SU-DHL-6 (cell line): ENCODE results near the gene INSC.

Experiments used
- H2AFZ ChIP-seq: fragments of 200-600 bp; sonication (generic); 2 replicates; pipeline ENCODE4 v1.6.1; 2014; ENCODE audit warnings: low read depth, mild to moderate bottlenecking, moderate library complexity, mixed read lengths, antibody characterized with exemption, low read length; ENCODE audit not compliant: severe bottlenecking
- H3F3A ChIP-seq: fragments of 200-600 bp; shearing (Covaris generic); 2 replicates; pipeline ENCODE4 v1.6.0; 2016; ENCODE audit warnings: antibody characterized with exemption, mild to moderate bottlenecking; ENCODE audit not compliant: insufficient read depth
- H3K27ac ChIP-seq: fragments of 200-600 bp; sonication (generic); 2 replicates; pipeline ENCODE4 v1.5.1; 2016; ENCODE audit warnings: low read depth, mild to moderate bottlenecking, low read length, moderate library complexity, mixed read lengths
- H3K27me3 ChIP-seq: fragments of 200-600 bp; sonication (generic), shearing (Covaris generic); 2 replicates; pipeline ENCODE4 v1.6.0; 2014; ENCODE audit warnings: mild to moderate bottlenecking, low read length
- H3K36me3 ChIP-seq: fragments of 200-600 bp; sonication (generic); 2 replicates; pipeline ENCODE4 v1.6.1; 2014; ENCODE audit warnings: mild to moderate bottlenecking, low read length, mixed read lengths
- H3K4me2 ChIP-seq: fragments of 300-600, 200-600 bp; shearing (Covaris generic), sonication (generic); 2 replicates; pipeline ENCODE4 v1.6.0; 2014; ENCODE audit warnings: low read length, low read depth, mild to moderate bottlenecking; ENCODE audit not compliant: poor library complexity, severe bottlenecking
- H3K4me3 ChIP-seq: fragments of 200-600 bp; sonication (generic); 2 replicates; pipeline ENCODE4 v1.5.1; 2014; ENCODE audit warnings: antibody characterized with exemption, low read length, mild to moderate bottlenecking, mixed read lengths; ENCODE audit not compliant: insufficient read depth, poor library complexity, severe bottlenecking
- H3K79me2 ChIP-seq: fragments of 200-600 bp; sonication (generic); 2 replicates; pipeline ENCODE4 v1.6.1; 2014; ENCODE audit warnings: mild to moderate bottlenecking, low read length, moderate library complexity; ENCODE audit not compliant: insufficient read depth
- H3K9ac ChIP-seq: fragments of 200-600 bp; sonication (generic); 2 replicates; pipeline ENCODE4 v1.7.0; 2014; ENCODE audit warnings: mild to moderate bottlenecking, low read length
- H3K9me2 ChIP-seq: fragments of 200-600 bp; sonication (generic); replicated peaks from 2 replicates; pipeline ENCODE4 v1.6.1; 2014; ENCODE audit warnings: low read length; ENCODE audit not compliant: insufficient read depth
- H3K9me3 ChIP-seq: fragments of 200-600 bp; sonication (generic); 2 replicates; pipeline ENCODE4 v1.6.1; 2014; ENCODE audit warnings: low read length, mixed read lengths; ENCODE audit not compliant: insufficient read depth
- H4K20me1 ChIP-seq: fragments of 200-600 bp; sonication (generic); 2 replicates; pipeline ENCODE4 v1.6.1; 2014; ENCODE audit warnings: low read depth, mild to moderate bottlenecking, antibody characterized with exemption, low read length, moderate library complexity, mixed read lengths
- EZH2phosphoT487 ChIP-seq: fragments of 200-600 bp; sonication (generic), shearing (Covaris generic); conservative IDR thresholded peaks from 2 replicates; pipeline ENCODE4 v1.6.1; 2018; ENCODE audit warnings: mild to moderate bottlenecking, antibody characterized with exemption, low read length, moderate library complexity, mixed read lengths
- TF ChIP-seq, protein P1 (sequence below): fragments of 200-600 bp; sonication (generic); IDR thresholded peaks from one replicate; pipeline ENCODE4 v1.5.1; 2017; ENCODE audit warnings: antibody characterized with exemption, mild to moderate bottlenecking, low read length, moderate library complexity; ENCODE audit not compliant: insufficient read depth, poor library complexity, severe bottlenecking

INSC gene

DNA sequence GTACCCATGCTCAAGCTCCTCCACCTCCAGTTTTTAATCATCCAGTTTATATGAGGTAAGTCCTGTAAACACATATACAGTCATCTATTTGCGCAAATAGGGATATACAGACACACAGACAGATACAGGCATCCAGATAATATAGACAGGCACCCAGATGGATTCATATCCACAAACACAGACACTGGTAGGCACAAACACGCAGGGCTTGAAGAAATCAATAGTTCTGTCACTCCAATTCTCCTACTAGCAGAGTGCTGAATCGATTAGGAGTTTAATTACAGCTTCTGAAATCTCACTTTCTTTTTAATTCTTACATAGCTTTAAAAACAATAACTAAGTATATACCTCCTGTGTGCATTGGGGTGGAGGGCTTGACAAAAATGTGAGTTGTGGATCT, 56.0 kb downstream of the INSC start:
- H3K9me2 ChIP-seq: no peaks in the 10 kb centered on the region
- H2AFZ ChIP-seq: no peak overlapping the region
- H3K79me2 ChIP-seq: no peaks in the 10 kb centered on the region
- H3K4me3 ChIP-seq: no peak overlapping the region
- H3K9me3 ChIP-seq: no peaks in the 10 kb centered on the region
- H3F3A ChIP-seq: no peaks in the 10 kb centered on the region
- H3K27ac ChIP-seq: no peak overlapping the region
- TF ChIP-seq, protein P1, sequence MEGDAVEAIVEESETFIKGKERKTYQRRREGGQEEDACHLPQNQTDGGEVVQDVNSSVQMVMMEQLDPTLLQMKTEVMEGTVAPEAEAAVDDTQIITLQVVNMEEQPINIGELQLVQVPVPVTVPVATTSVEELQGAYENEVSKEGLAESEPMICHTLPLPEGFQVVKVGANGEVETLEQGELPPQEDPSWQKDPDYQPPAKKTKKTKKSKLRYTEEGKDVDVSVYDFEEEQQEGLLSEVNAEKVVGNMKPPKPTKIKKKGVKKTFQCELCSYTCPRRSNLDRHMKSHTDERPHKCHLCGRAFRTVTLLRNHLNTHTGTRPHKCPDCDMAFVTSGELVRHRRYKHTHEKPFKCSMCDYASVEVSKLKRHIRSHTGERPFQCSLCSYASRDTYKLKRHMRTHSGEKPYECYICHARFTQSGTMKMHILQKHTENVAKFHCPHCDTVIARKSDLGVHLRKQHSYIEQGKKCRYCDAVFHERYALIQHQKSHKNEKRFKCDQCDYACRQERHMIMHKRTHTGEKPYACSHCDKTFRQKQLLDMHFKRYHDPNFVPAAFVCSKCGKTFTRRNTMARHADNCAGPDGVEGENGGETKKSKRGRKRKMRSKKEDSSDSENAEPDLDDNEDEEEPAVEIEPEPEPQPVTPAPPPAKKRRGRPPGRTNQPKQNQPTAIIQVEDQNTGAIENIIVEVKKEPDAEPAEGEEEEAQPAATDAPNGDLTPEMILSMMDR: no peak
- TF ChIP-seq EZH2phosphoT487: no peak
- no peaks in the 10 kb centered on the region for H4K20me1 ChIP-seq
- no peak overlapping the region for H3K9ac ChIP-seq
- no peak overlapping the region for H3K4me2 ChIP-seq
- no peaks in the 10 kb centered on the region for H3K36me3 ChIP-seq
- H3K27me3 ChIP-seq: no peaks in the 10 kb centered on the region

DNA sequence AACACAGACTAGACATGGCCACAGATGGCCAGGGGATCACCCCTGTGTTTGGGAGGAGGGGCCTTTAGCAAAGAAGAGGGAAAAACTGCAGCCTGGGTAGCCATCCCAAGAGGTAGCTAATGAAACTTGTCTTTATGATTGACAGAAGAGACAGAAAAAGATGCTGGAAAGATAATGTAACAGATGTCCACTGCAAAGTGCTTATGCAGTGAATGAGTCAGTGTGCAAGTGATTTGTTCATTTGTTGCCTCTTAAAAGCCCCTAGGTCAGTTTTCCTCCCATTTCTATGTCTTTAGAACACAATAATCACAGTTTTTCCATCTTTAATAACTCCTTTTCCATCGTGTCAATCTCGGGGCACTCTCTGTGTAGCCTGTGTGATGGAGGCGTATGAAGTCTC, 57.2 kb downstream of the INSC start:
- H3K9ac ChIP-seq: no peak overlapping the region
- no peaks in the 10 kb centered on the region for H3F3A ChIP-seq
- no peak overlapping the region for H3K27ac ChIP-seq
- no peak overlapping the region for H3K4me2 ChIP-seq
- TF ChIP-seq EZH2phosphoT487: no peak
- TF ChIP-seq, protein P1: no peak
- H4K20me1 ChIP-seq: no peaks in the 10 kb centered on the region
- no peak overlapping the region for H3K4me3 ChIP-seq
- H2AFZ ChIP-seq: no peak overlapping the region
- no peaks in the 10 kb centered on the region for H3K27me3 ChIP-seq
- H3K9me2 ChIP-seq: no peaks in the 10 kb centered on the region
- no peaks in the 10 kb centered on the region for H3K36me3 ChIP-seq
- no peaks in the 10 kb centered on the region for H3K79me2 ChIP-seq
- no peaks in the 10 kb centered on the region for H3K9me3 ChIP-seq

DNA sequence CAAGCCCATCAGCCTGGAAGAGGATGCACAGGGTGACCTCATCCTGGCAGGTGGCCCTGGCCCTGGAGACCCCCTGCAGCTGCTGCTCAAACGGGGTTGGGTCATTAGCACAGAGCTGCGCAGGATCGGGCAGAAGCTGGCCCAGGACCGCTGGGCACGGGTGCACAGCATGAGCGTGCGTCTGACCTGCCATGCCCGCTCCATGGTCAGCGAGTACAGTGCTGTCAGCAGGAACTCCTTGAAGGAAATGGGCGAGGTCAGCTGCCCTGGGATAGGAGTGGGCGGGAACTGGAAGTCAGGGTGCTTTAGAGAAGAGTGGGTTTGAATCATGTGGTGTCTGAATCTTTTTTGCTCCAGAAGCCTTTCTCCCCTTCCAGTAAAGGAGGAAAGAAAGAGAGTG, 61.1 kb downstream of the INSC start:
- Histone ChIP-seq H3K9ac (no peak overlapping the region), H4K20me1 (no peaks in the 10 kb centered on the region), H3K79me2 (no peaks in the 10 kb centered on the region), H3K27me3 (no peaks in the 10 kb centered on the region), H3K36me3 (no peaks in the 10 kb centered on the region), H3K4me2 (no peak overlapping the region), H3K9me3 (no peaks in the 10 kb centered on the region), H3K27ac (no peak overlapping the region), H3K9me2 (no peaks in the 10 kb centered on the region), H2AFZ (no peak overlapping the region), H3K4me3 (no peak overlapping the region), H3F3A (no peaks in the 10 kb centered on the region)
- TF ChIP-seq, protein P1: no peak
- TF ChIP-seq EZH2phosphoT487: no peak
